ENCODE results near the gene PEX11G.

The PEX11G gene

GRCh38 chr19:7461841-7462629 is 26.8 kb downstream of the PEX11G start:
- Histone ChIP-seq H3K27me3 (ENCODE audit: insufficient read depth, poor library complexity, severe bottlenecking) (no peaks in the 10 kb centered on the region), H3K27ac (replicated peaks) (no peak overlapping the region), H3K4me3 (replicated peaks; ENCODE audit: insufficient read depth, low read length) (no peak overlapping the region)
- DNase-seq (ENCODE audit: low read depth in 1 of 2, low spot score in 1 of 2): no peak
- TF ChIP-seq POLR2AphosphoS5 (IDR thresholded peaks at IDR 0.05; ENCODE audit: low read depth) (no peak), SPI1 (IDR thresholded peaks at IDR 0.05; ENCODE audit: borderline replicate concordance, low read depth) (no peak), GABPA (IDR thresholded peaks at IDR 0.05; ENCODE audit: low read depth) (no peak)
- TF ChIP-seq, protein P1, sequence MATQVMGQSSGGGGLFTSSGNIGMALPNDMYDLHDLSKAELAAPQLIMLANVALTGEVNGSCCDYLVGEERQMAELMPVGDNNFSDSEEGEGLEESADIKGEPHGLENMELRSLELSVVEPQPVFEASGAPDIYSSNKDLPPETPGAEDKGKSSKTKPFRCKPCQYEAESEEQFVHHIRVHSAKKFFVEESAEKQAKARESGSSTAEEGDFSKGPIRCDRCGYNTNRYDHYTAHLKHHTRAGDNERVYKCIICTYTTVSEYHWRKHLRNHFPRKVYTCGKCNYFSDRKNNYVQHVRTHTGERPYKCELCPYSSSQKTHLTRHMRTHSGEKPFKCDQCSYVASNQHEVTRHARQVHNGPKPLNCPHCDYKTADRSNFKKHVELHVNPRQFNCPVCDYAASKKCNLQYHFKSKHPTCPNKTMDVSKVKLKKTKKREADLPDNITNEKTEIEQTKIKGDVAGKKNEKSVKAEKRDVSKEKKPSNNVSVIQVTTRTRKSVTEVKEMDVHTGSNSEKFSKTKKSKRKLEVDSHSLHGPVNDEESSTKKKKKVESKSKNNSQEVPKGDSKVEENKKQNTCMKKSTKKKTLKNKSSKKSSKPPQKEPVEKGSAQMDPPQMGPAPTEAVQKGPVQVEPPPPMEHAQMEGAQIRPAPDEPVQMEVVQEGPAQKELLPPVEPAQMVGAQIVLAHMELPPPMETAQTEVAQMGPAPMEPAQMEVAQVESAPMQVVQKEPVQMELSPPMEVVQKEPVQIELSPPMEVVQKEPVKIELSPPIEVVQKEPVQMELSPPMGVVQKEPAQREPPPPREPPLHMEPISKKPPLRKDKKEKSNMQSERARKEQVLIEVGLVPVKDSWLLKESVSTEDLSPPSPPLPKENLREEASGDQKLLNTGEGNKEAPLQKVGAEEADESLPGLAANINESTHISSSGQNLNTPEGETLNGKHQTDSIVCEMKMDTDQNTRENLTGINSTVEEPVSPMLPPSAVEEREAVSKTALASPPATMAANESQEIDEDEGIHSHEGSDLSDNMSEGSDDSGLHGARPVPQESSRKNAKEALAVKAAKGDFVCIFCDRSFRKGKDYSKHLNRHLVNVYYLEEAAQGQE (IDR thresholded peaks at IDR 0.05; ENCODE audit: insufficient replicate concordance, low read depth): no peak
- TF ChIP-seq, protein P2, sequence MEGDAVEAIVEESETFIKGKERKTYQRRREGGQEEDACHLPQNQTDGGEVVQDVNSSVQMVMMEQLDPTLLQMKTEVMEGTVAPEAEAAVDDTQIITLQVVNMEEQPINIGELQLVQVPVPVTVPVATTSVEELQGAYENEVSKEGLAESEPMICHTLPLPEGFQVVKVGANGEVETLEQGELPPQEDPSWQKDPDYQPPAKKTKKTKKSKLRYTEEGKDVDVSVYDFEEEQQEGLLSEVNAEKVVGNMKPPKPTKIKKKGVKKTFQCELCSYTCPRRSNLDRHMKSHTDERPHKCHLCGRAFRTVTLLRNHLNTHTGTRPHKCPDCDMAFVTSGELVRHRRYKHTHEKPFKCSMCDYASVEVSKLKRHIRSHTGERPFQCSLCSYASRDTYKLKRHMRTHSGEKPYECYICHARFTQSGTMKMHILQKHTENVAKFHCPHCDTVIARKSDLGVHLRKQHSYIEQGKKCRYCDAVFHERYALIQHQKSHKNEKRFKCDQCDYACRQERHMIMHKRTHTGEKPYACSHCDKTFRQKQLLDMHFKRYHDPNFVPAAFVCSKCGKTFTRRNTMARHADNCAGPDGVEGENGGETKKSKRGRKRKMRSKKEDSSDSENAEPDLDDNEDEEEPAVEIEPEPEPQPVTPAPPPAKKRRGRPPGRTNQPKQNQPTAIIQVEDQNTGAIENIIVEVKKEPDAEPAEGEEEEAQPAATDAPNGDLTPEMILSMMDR (IDR thresholded peaks at IDR 0.05; ENCODE audit: insufficient read depth, low read length): no peak

DNA sequence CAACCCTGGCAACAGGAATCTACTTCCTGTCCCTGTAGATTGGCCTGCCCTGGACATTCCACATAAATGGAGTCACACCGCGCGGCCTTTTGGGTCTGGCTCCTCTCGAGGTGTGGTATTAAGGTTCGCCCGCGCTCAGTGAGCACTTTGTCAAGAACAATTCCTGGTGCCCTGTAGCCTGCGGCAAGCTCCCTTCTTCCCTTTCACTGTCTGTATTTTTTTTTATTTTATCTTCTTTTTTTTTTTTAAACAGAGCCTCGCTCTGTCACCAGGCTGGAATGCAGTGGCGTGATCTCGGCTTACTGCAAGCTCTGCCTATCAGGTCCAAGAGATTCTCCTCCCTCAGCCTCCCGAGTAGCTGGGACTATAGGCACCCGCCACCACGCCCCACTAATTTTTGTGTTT is 28.3 kb downstream of the PEX11G start:
- no peak for DNase-seq (ENCODE audit: low read depth in 1 of 2, low spot score in 1 of 2)
- Histone ChIP-seq H3K27ac (replicated peaks) (no peak overlapping the region), H3K4me3 (replicated peaks; ENCODE audit: insufficient read depth, low read length) (no peak overlapping the region), H3K27me3 (ENCODE audit: insufficient read depth, poor library complexity, severe bottlenecking) (no peaks in the 10 kb centered on the region)
- TF ChIP-seq, protein P2 (IDR thresholded peaks at IDR 0.05; ENCODE audit: insufficient read depth, low read length): no peak
- TF ChIP-seq GABPA (IDR thresholded peaks at IDR 0.05; ENCODE audit: low read depth) (no peak), POLR2AphosphoS5 (IDR thresholded peaks at IDR 0.05; ENCODE audit: low read depth) (no peak), SPI1 (IDR thresholded peaks at IDR 0.05; ENCODE audit: borderline replicate concordance, low read depth) (no peak)
- TF ChIP-seq, protein P1 (IDR thresholded peaks at IDR 0.05; ENCODE audit: insufficient replicate concordance, low read depth): no peak

DNA sequence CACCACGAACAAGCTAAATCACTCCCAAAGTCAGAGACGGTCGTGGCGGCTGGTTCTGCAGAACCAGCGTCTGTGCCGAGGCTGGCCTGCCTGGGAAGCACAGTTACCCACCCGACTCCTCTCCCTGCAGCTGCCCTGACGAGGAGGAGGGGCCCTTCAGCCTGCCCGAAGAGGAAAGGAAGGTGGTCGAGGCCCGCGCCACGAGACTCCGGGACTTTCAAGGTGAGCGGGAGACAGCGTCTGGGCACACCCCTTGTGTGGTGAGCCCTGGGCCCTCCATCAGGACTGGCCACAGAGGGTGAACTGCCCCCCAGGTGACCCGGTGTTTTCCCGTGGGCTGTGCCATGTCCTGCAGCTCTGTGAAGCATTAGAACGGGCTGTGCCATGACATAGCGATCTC is 29.1 kb downstream of the PEX11G start:
- Histone ChIP-seq H3K27me3 (ENCODE audit: insufficient read depth, poor library complexity, severe bottlenecking) (no peaks in the 10 kb centered on the region), H3K27ac (replicated peaks) (no peak overlapping the region), H3K4me3 (replicated peaks; ENCODE audit: insufficient read depth, low read length) (no peak overlapping the region)
- no peak for DNase-seq (ENCODE audit: low read depth in 1 of 2, low spot score in 1 of 2)
- TF ChIP-seq, protein P1 (IDR thresholded peaks at IDR 0.05; ENCODE audit: insufficient replicate concordance, low read depth): no peak
- no peak; the same call in 1 of the 2 replicates for TF ChIP-seq POLR2AphosphoS5 (IDR thresholded peaks at IDR 0.05; ENCODE audit: low read depth)
- no peak for TF ChIP-seq SPI1 (IDR thresholded peaks at IDR 0.05; ENCODE audit: borderline replicate concordance, low read depth)
- TF ChIP-seq, protein P2 (IDR thresholded peaks at IDR 0.05; ENCODE audit: insufficient read depth, low read length): no peak
- TF ChIP-seq GABPA (IDR thresholded peaks at IDR 0.05; ENCODE audit: low read depth): no peak
